Brain microvascular endothelial cell (primary cell): ENCODE results near the gene MLF1.

Source experiments
- DNase-seq: peaks from one replicate; pipeline ENCODE4 v3.0.0-alpha.2; 2020
- H3K27ac ChIP-seq: fragments of 250-450 bp; sonication (Bioruptor Pico); 2 replicates; pipeline ENCODE4 v1.5.1; 2020; ENCODE audit warnings: mild to moderate bottlenecking, moderate library complexity
- H3K27me3 ChIP-seq: fragments of 250-450 bp; sonication (Bioruptor Pico); replicated peaks from 2 replicates; pipeline ENCODE4 v1.5.1; 2020; ENCODE audit warnings: mild to moderate bottlenecking
- H3K36me3 ChIP-seq: fragments of 250-450 bp; sonication (Bioruptor Pico); replicated peaks from 2 replicates; pipeline ENCODE4 v1.5.1; 2020; ENCODE audit warnings: mild to moderate bottlenecking
- H3K4me3 ChIP-seq: 2 replicates; pipeline ENCODE4 v1.5.1; 2011; ENCODE audit warnings: low read depth, mild to moderate bottlenecking, control low read depth, low read length, moderate library complexity
- in situ Hi-C: cut with HindIII; loops from 2 replicates; pipeline ENCODE4 v1.10.0; 2017; ENCODE audit warnings: low sequenced_read_pairs, low pct_ligation_motif_present
- TF ChIP-seq, protein P1 (sequence below): IDR thresholded peaks from 2 replicates; pipeline ENCODE4 v1.5.1; 2011; ENCODE audit warnings: low read depth, mild to moderate bottlenecking, moderate library complexity, low read length, control low read depth, inconsistent platforms; ENCODE audit errors: missing control alignments

Gene MLF1

DNA sequence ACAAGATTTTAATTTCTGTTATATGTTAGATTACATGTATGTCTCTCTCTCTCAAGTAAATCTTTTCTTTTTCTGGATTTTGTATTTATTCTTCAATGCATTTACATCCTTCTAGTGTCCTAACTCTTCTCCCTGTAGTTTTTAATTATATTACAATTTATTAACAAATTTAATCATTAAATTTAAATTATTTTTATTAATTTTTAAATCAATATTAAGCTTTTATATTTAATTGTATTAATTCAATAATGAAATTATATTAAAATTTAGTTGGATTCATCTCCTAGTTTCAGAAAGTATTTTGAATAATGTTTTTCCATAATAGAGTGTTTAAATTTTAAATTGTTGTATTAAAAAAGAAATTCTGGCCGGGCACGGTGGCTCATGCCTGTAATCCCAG, 29.8 kb downstream of the MLF1 start:
- no peak overlapping the region for H3K4me3 ChIP-seq
- DNase-seq, result no peak
- no peaks in the 10 kb centered on the region for H3K36me3 ChIP-seq
- H3K27me3 ChIP-seq, result no peaks in the 10 kb centered on the region
- in situ Hi-C loops, result no loop called here
- no peak overlapping the region for H3K27ac ChIP-seq
- TF ChIP-seq, protein P1, sequence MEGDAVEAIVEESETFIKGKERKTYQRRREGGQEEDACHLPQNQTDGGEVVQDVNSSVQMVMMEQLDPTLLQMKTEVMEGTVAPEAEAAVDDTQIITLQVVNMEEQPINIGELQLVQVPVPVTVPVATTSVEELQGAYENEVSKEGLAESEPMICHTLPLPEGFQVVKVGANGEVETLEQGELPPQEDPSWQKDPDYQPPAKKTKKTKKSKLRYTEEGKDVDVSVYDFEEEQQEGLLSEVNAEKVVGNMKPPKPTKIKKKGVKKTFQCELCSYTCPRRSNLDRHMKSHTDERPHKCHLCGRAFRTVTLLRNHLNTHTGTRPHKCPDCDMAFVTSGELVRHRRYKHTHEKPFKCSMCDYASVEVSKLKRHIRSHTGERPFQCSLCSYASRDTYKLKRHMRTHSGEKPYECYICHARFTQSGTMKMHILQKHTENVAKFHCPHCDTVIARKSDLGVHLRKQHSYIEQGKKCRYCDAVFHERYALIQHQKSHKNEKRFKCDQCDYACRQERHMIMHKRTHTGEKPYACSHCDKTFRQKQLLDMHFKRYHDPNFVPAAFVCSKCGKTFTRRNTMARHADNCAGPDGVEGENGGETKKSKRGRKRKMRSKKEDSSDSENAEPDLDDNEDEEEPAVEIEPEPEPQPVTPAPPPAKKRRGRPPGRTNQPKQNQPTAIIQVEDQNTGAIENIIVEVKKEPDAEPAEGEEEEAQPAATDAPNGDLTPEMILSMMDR, result no peak

DNA sequence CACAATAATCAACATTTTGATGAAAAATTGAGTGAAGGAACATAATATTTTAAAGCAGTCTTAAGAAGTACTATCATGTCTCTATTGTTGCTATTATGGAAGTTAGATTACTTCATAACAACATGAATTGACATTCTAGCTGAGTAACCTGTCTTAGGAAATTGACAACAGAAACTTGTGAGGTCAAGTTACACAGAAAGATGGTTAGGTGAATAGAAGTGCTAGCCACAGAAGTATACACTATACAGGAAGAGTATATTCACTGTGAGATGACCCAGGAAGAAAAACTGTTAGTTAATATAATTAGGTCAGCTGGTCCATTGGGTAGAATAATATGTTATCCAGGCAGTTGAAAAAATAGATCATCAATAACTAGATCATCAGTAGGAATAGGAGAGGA, 31.2 kb downstream of the MLF1 start:
- in situ Hi-C loops, result no loop called here
- no peak for DNase-seq
- H3K4me3 ChIP-seq, result no peak overlapping the region

DNA sequence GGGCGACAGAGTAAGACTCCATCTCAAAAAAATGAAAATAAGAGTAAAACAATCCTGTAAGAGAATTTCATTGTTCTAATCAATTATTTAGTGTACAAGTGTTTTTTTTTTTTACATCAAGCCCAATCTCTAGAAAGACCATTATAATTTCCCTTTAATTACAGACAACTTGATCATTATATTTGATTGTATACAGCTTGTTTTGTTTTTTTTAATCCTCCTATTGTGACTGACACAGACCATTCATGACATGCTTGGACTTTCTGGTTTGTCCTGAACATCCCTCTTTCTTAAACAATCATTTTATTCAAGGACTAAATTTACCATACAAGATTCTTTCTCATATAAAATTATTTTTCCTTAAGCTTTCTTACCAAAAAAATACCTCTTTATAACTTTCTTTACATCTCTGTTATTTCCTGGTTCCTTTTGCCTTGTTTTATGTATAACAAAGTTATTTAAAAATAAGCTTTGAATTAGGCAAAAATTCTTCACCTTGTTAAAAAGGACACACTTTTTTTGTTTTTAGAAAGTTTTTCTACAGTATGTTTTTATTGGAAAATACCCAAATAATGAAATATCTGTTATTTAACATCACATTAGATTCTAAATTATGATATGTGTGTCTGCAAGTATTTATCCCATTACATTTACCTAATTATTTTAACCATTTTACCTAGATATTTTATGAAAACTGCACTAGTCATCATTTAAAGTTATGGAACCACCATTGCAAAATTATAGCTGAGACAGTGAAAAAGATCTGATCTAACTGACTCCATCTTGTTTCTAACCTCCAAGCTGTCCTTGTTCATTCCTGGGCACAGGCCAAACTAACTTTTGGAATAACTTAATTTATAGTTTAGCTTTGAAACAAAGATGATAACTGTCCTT, 47.2 kb downstream of the MLF1 start:
- H3K27me3 ChIP-seq, result no peaks in the 10 kb centered on the region
- no peak overlapping the region for H3K4me3 ChIP-seq
- in situ Hi-C loops, result no loop called here
- TF ChIP-seq, protein P1, result no peak
- no peak overlapping the region for H3K27ac ChIP-seq
- no peaks in the 10 kb centered on the region for H3K36me3 ChIP-seq
- no peak for DNase-seq

More for the DNA sequence above, 31.2 kb downstream of the MLF1 start:
- Histone ChIP-seq H3K27ac (no peak overlapping the region), H3K36me3 (no peaks in the 10 kb centered on the region), H3K27me3 (no peaks in the 10 kb centered on the region)
- TF ChIP-seq, protein P1, result no peak

DNA sequence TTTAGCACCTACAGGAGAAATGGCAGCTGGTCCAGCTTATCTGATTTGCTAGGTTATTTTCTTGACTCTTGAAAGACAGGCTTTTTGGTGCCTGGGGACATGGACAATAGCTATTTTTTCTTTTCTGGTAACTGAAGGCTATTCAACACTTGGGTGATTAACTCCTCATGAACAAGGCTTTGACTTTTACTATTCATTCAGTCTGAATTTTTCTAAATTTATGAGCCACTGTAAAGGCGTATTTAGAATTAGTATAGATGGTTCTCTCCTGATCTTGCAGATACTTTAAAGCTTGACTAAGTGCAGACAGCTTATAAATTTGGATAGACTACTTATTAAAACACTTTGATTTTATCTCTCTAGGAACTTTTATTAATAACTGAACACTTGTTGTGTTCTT, 54.9 kb downstream of the MLF1 start:
- in situ Hi-C loops, result no loop called here
- H3K27ac ChIP-seq, result no peak overlapping the region

DNA sequence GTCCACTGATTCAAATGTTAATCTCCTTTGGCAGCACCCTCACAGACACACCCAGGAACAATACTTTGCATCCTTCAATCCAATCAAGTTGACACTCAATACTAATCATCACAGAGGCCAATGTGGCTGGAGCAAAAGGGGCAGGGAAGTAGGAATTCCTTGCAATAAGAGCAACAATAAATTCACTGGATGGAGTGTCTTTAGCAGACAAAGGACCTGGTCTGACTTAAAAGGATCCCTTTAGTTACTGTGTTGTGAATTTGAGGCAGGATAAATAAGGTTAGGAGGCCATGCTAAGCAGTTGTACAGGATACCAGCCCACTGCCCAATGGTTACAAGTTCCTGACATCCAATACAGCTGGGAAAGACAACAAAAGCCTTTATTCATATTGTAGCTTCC, 61.0 kb downstream of the MLF1 start:
- H3K4me3 ChIP-seq, result no peak overlapping the region
- H3K36me3 ChIP-seq, result no peaks in the 10 kb centered on the region
- TF ChIP-seq, protein P1, result no peak
- in situ Hi-C loops, result no loop called here
- DNase-seq, result no peak
- no peak overlapping the region for H3K27ac ChIP-seq
- H3K27me3 ChIP-seq, result no peaks in the 10 kb centered on the region

More for the DNA sequence above, 54.9 kb downstream of the MLF1 start:
- no peak for DNase-seq
- no peaks in the 10 kb centered on the region for H3K27me3 ChIP-seq
- no peak overlapping the region for H3K4me3 ChIP-seq
- no peaks in the 10 kb centered on the region for H3K36me3 ChIP-seq
- TF ChIP-seq, protein P1, result no peak
